GM18499 (cell line): ENCODE measurements around the gene C19orf47.

Source experiments
- ATAC-seq: cut with Tn5 transposase; IDR thresholded peaks from one replicate; pipeline ENCODE4 v1.9.1; 2021; ENCODE audit warnings: moderate number of reproducible peaks; ENCODE audit not compliant: insufficient read depth, unreplicated experiment

The C19orf47 gene

GRCh38 chr19:40348125-40348913 lies at the start of gene C19orf47, which contains the start of gene PLD3:
Gene C19orf47, minus strand, starts transcription at chr19:40348397. Its CDS starts 6,540 bp downstream, at chr19:40341857.
Gene PLD3, plus strand, starts transcription at chr19:40348695. Its CDS starts 17,789 bp downstream, at chr19:40366484.
- ATAC-seq: peak; percentile 84

- no peak for ATAC-seq
These were observed 49.3 kb upstream of the C19orf47 start for GRCh38 chr19:40397568-40397906.

- ATAC-seq: no peak
These were observed 48.8 kb upstream of the C19orf47 start for GRCh38 chr19:40396886-40397567.

GRCh38 chr19:40395956-40396355 lies 47.8 kb upstream of the C19orf47 start:
- no peak for ATAC-seq

GRCh38 chr19:40394816-40395210 lies 46.6 kb upstream of the C19orf47 start:
- no peak for ATAC-seq

GRCh38 chr19:40393894-40394815 lies 46.0 kb upstream of the C19orf47 start:
- no peak for ATAC-seq

- ATAC-seq: no peak
These were observed 44.8 kb upstream of the C19orf47 start for GRCh38 chr19:40392894-40393517.

GRCh38 chr19:40392123-40392522 lies 43.9 kb upstream of the C19orf47 start:
- ATAC-seq: no peak

GRCh38 chr19:40390084-40390742 lies 42.0 kb upstream of the C19orf47 start, which contains the start of gene HIPK4:
Gene HIPK4, minus strand, starts transcription at chr19:40390181. Its CDS starts 279 bp downstream, at chr19:40389902.
- no peak for ATAC-seq

GRCh38 chr19:40389404-40390083 lies 41.3 kb upstream of the C19orf47 start:
- ATAC-seq: no peak

GRCh38 chr19:40388481-40388880 lies 40.3 kb upstream of the C19orf47 start:
- no peak for ATAC-seq

GRCh38 chr19:40387155-40387554 lies 39.0 kb upstream of the C19orf47 start:
- ATAC-seq: no peak

GRCh38 chr19:40383668-40384248 lies 35.6 kb upstream of the C19orf47 start:
- ATAC-seq: no peak

GRCh38 chr19:40381321-40381720 lies 33.1 kb upstream of the C19orf47 start:
- ATAC-seq: no peak

- ATAC-seq: no peak
These were observed 32.2 kb upstream of the C19orf47 start for GRCh38 chr19:40380199-40381037.

- ATAC-seq: no peak
These were observed 31.4 kb upstream of the C19orf47 start for GRCh38 chr19:40379446-40380198.

GRCh38 chr19:40378509-40378908 lies 30.3 kb upstream of the C19orf47 start:
- no peak for ATAC-seq
